Mucosa of descending colon (tissue), 3 donors: ENCODE data around the gene BMP8A. TPM values are rescaled to one million over a fixed set of nuclear protein-coding genes. Genes with fewer than 3 reads are reported as not detected.
"Not testable (repeated sequence)": the region's sequence is repeated elsewhere in the genome, so short reads cannot be mapped to it uniquely, and the experiment has no call there.

Experiments
- ATAC-seq: fragments of 200-7000 bp; cut with Tn5 transposase; one replicate; pipeline ENCODE4 v1.9.1; 2020; ENCODE audit warnings: mild to moderate bottlenecking, moderate library complexity
- DNase-seq, 3 donors: peaks; one replicate each; pipeline ENCODE4 v3.0.0-alpha.2; 2020
- H3K36me3 ChIP-seq: fragments of 200-600 bp; one replicate; pipeline ENCODE4 v1.8.0; 2021; ENCODE audit warnings: low read depth, mild to moderate bottlenecking
- H3K4me1 ChIP-seq: fragments of 200-600 bp; one replicate; pipeline ENCODE4 v1.8.0; 2021; ENCODE audit warnings: low read depth, mild to moderate bottlenecking
- H3K4me3 ChIP-seq: fragments of 200-600 bp; one replicate; pipeline ENCODE4 v1.8.0; 2021; ENCODE audit warnings: mild to moderate bottlenecking
- H3K9me3 ChIP-seq: fragments of 200-600 bp; one replicate; pipeline ENCODE4 v1.8.0; 2021; ENCODE audit warnings: mild to moderate bottlenecking
- intact Hi-C, 2 donors: fragments of 100-400 bp; cut with DNase I in 1 of 2; cut with micrococcal nuclease in 1 of 2; formaldehyde crosslinking; loops; one replicate each; pipeline versions ENCODE4 v1.11.0 to v1.11.1; 2022; cut with DNase I, micrococcal nuclease
- total RNA-seq, 3 donors: library from RNA; stranded (reverse); fragmentation: NEBNext Ultra II Directional in 2 of 3; extraction: Animal tissue kit (Norgen Biotek cat#: 25700) in 2 of 3; gene quantifications; one replicate each; pipeline versions ENCODE4 v1.2.1 to v1.2.4, GENCODE V29; 2021 to 2023
- TF ChIP-seq, protein P1 (sequence below): fragments of 200-600 bp; IDR thresholded peaks from one replicate; pipeline ENCODE4 v1.8.0; 2022; ENCODE audit warnings: antibody characterized with exemption, mild to moderate bottlenecking
- donor health status: DM: no; HTN: no; CAD: no; lungs with moderate emphysema.
- donor health status: DM: no; HTN: no; CAD: no.
- donor health status: DM: no; HTN: yes; CAD: no.

The BMP8A gene
- total RNA-seq, 3 donors from 2014 or later = 6.5 to 9.2 (median 8.2) TPM

DNA sequence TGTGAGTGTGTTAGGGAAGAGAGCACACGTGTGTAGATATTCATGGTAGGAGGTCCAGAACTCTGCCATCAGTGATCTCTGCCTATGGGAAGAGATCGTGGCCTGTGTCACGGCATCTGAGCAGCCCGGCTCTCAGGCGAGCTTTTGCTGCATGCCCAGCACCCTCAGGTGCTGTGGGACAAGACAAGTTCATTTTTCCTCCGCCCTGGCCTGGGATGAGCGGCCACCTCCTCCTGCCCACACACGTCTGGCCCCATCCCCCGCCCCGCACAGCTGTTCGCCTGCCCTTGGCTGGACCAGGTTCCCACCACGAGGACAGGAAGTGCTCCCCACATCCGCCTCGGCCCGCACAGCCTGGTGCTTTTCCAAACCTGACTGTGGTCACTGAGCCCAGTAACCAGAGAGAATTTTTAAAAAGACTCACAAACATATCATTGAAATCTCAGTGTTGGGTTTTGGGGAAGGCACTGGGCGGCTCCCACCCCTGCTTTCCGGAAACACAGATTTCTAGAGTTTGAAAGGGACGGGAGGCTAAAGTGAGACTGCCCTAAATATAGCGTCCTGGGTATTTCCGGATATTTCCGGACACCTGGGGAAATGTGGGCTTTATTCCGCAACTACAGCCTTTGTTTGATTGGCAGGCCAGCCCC, 18.0 kb downstream of the BMP8A start:
- intact Hi-C loops = no loop called here
- Histone ChIP-seq H3K9me3 (no peaks in the 10 kb centered on the region), H3K4me1 (peaks cover 3% of the 10 kb centered on the region), H3K36me3 (no peaks in the 10 kb centered on the region), H3K4me3 (no peak overlapping the region)
- TF ChIP-seq, protein P1, sequence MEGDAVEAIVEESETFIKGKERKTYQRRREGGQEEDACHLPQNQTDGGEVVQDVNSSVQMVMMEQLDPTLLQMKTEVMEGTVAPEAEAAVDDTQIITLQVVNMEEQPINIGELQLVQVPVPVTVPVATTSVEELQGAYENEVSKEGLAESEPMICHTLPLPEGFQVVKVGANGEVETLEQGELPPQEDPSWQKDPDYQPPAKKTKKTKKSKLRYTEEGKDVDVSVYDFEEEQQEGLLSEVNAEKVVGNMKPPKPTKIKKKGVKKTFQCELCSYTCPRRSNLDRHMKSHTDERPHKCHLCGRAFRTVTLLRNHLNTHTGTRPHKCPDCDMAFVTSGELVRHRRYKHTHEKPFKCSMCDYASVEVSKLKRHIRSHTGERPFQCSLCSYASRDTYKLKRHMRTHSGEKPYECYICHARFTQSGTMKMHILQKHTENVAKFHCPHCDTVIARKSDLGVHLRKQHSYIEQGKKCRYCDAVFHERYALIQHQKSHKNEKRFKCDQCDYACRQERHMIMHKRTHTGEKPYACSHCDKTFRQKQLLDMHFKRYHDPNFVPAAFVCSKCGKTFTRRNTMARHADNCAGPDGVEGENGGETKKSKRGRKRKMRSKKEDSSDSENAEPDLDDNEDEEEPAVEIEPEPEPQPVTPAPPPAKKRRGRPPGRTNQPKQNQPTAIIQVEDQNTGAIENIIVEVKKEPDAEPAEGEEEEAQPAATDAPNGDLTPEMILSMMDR = no peak
- ATAC-seq (peak; percentile 61), DNase-seq (peak; percentile 40 to 82 (median 52))

DNA sequence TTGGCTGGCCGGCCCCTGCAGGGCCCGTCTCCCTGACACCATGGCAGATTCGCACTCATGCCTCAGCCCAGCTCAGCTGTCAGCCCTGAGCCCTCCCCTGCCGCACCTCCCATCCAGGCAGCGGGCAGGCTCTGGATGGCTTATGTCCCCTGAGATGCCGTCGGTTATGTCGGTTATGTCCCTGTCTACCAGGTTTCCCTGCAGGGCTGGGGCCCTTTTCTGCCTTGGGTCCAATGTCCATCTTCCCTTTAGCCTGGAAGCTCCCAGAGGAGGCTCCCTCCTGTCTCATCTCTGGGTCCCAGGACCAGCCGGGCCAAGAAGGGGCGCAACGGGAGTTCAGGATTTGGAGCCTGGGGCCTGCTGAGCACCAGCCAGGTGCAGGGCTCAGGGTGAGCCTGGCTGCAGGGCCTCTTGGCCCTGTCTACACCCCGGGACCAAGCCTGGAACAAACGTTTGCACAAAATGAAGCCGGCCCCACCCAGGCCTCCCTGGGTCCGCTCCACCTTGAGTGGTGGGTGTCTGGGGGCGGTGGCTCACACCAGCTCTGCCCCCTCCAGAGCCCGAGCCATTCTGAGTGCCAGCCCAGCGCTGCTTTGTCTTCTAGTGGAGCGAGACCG, 19.2 kb downstream of the BMP8A start:
- DNase-seq, ATAC-seq, intact Hi-C loops, H3K9me3 ChIP-seq, H3K4me3 ChIP-seq, H3K36me3 ChIP-seq, H3K4me1 ChIP-seq: not testable (repeated sequence)

DNA sequence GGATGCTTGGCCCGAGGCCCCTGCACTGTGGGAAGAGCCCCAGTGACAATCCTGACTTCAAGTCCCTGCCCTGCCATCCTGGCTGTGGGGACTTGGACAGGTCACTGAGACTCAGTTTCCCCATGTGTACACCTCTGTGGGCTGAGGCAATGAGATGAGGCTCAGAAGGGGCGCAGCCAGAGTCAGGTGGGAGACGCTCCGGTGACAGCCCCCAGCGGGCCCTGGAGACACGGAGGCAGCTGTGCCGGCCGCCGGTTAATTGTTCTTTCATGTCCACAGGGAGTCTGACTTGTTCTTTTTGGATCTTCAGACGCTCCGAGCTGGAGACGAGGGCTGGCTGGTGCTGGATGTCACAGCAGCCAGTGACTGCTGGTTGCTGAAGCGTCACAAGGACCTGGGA, 20.0 kb downstream of the BMP8A start:
- intact Hi-C loops, ATAC-seq, H3K36me3 ChIP-seq: not testable (repeated sequence)

DNA sequence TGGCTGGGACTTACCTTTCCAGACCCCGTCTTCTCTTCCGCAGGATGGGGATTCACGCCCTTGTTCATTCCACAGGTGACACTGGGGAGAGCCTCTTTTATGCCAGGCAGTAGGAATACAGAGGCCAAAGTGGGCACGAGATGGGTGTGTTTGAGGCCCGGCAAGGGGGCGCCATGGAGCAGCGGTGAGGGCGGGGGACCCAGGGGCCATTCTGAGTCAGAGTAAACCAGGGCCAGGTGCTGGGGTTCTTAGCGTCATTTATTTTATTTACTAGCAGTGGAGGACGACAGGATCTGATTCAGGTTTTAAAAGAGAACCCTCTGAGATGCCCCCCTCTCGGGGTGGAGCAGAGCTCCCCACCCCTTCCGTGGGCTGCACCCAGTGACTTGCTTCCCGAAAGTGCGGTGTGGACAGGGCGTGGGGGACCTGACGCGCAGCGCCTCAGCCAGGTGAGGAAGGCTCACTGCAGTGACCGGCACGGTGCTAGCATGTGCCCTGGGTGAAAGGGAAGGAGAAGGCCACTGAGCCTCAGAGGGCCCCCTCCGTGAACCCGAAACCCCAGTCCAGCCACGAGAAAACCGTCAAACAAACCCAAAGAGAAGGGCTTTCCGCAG, 20.9 kb downstream of the BMP8A start:
- peak; percentile 35 for ATAC-seq
- H3K4me1 ChIP-seq, H3K36me3 ChIP-seq, intact Hi-C loops, H3K4me3 ChIP-seq, H3K9me3 ChIP-seq, DNase-seq: not testable (repeated sequence)

More for the DNA sequence above, 20.0 kb downstream of the BMP8A start:
- not testable (repeated sequence) for DNase-seq, H3K4me3 ChIP-seq, H3K4me1 ChIP-seq, H3K9me3 ChIP-seq

DNA sequence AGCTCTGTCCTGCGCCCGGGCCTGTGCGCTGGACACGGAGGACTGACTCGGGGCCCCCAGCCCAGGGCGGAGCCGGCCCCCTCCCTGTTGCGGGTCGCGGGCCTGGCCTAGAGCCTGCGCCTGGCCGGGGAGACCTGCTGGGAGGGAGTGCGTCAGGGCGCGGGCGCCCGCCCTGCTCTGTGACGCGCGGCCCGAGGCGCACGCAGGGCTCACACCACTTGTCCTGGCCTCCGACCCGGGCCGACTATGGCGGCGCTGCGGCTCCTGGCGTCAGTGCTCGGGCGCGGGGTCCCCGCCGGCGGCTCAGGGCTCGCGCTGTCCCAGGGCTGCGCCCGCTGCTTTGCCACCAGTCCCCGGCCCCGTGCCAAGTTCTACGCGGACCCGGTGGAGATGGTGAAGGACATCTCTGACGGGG, 23.3 kb downstream of the BMP8A start:
- DNase-seq, H3K9me3 ChIP-seq, H3K36me3 ChIP-seq, intact Hi-C loops, H3K4me1 ChIP-seq, H3K4me3 ChIP-seq: not testable (repeated sequence)
- peak; percentile 42 for ATAC-seq

DNA sequence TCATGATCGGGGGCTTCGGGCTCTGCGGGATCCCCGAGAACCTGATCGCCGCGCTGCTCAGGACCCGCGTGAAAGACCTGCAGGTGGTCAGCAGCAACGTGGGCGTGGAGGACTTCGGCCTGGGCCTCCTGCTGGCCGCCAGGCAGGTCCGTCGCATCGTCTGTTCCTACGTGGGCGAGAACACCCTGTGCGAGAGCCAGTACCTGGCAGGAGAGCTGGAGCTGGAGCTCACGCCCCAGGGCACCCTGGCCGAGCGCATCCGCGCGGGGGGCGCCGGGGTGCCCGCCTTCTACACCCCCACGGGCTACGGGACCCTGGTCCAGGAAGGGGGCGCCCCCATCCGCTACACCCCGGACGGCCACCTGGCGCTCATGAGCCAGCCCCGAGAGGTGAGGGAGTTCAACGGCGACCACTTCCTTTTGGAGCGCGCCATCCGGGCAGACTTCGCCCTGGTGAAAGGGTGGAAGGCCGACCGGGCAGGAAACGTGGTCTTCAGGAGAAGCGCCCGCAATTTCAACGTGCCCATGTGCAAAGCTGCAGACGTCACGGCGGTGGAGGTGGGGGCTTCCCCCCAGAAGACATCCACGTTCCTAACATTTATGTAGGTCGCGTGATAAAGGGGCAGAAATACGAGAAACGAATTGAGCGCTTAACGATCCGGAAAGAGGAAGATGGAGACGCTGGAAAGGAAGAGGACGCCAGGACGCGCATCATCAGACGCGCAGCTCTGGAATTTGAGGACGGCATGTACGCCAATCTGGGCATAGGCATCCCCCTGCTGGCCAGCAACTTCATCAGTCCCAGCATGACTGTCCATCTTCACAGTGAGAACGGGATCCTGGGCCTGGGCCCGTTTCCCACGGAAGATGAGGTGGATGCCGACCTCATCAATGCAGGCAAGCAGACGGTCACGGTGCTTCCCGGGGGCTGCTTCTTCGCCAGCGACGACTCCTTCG, 24.0 kb downstream of the BMP8A start:
- H3K36me3 ChIP-seq, H3K4me1 ChIP-seq, intact Hi-C loops, H3K9me3 ChIP-seq, H3K4me3 ChIP-seq, DNase-seq: not testable (repeated sequence)
- peak; percentile 11 for ATAC-seq

DNA sequence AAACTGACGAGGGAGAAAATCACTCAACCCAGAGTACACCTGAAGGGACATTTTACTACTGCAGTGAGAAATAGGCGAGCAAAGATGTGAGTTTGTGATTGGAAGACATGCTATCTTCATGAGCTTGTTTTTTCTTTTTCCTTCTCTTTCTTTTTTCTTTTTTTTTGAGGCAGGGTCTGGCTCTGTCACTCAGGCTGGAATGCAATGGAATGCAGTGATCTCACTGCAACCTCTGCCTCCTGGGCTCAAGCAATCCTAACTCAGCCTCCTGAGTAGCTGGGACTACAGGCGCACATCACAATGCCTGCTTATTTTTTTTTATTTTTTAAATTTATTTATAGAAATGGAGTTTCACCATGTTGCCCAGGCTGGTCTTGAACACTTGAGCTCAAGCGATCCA, 25.4 kb downstream of the BMP8A start:
- H3K4me3 ChIP-seq, H3K4me1 ChIP-seq, intact Hi-C loops, H3K9me3 ChIP-seq, ATAC-seq, H3K36me3 ChIP-seq, DNase-seq: not testable (repeated sequence)

DNA sequence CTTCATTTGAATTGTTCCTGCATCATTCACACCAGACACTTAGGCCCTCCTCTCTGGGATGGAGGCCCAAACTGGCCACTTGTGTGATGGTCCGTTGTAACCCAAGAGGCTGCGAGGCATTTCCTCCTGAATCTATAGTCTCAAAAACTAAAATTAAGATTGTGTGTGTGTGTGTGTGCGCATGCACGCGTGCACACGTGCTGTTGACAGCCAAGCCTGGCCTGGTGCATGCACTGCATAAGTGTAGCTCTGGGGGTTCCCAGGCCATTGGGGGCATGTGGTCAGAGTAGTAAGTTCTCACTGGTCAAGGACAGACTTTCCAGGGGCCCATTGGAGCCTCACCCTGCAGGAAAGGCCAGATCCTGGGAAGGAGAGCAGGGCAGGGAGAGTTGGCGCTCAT, 26.5 kb downstream of the BMP8A start:
- H3K4me3 ChIP-seq, ATAC-seq, intact Hi-C loops, DNase-seq, H3K4me1 ChIP-seq, H3K9me3 ChIP-seq, H3K36me3 ChIP-seq: not testable (repeated sequence)

DNA sequence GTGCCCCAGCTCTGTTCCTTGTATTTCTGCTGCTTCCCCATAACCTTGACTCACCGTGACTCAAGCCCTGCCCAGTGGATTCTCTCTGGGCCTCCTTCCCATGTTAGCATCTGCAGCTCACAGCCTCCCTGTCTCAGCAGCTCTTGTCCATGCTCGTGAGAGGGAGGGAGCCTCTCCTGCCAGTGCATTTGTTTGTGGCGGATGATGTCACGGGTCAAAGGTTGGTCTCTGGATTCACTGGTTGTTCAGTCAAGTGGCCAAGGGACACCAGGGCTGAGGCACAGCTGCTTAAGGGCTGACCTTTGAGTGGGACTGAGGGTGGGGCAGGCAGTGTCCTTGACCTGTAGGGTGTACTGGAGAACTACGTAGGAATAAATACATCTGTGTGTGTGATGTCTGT, 27.9 kb downstream of the BMP8A start:
- H3K4me1 ChIP-seq, H3K36me3 ChIP-seq, intact Hi-C loops, H3K9me3 ChIP-seq, H3K4me3 ChIP-seq: not testable (repeated sequence)
- ATAC-seq (peak; percentile 90), DNase-seq (peak in 1 of 3 donors; percentile 30)

DNA sequence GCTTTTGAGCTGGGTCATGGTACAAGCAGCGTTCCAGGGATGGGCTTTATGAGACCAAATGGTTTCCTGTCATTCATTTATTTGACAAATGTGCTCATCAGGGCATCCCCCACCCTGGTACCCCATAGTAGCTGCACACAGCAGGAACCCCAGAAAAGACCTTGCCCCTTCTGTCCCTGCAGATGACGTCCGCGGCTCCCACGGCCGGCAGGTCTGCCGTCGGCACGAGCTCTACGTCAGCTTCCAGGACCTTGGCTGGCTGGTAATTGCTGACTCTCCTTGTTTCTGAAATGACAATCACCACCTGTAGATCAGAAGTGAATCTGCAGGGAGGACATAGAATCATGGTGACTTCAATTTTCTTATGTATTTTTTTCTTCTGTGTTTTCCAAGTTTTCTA, 30.8 kb downstream of the BMP8A start:
- not testable (repeated sequence) for ATAC-seq

More for the DNA sequence above, 30.8 kb downstream of the BMP8A start:
- peaks cover 20% of the 10 kb centered on the region for H3K4me1 ChIP-seq
- H3K9me3 ChIP-seq, H3K36me3 ChIP-seq, intact Hi-C loops, H3K4me3 ChIP-seq, DNase-seq: not testable (repeated sequence)
